Activated naive CD8-positive, alpha-beta T cell treated with anti-CD3 and anti-CD28 coated beads, Interleukin-2, amount 50 U/mL, for 16 hours (primary cell): Measurements from ENCODE around the gene CRELD1.
"Not testable (repeated sequence)": the region's sequence is repeated elsewhere in the genome, so short reads cannot be mapped to it uniquely, and the experiment has no call there.

Experiments used
- DNase-seq: peaks from one replicate; pipeline ENCODE4 v3.0.0-alpha.2; 2020; ENCODE audit warnings: low read depth, low spot score

CRELD1 gene, protein sequence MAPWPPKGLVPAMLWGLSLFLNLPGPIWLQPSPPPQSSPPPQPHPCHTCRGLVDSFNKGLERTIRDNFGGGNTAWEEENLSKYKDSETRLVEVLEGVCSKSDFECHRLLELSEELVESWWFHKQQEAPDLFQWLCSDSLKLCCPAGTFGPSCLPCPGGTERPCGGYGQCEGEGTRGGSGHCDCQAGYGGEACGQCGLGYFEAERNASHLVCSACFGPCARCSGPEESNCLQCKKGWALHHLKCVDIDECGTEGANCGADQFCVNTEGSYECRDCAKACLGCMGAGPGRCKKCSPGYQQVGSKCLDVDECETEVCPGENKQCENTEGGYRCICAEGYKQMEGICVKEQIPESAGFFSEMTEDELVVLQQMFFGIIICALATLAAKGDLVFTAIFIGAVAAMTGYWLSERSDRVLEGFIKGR

DNA sequence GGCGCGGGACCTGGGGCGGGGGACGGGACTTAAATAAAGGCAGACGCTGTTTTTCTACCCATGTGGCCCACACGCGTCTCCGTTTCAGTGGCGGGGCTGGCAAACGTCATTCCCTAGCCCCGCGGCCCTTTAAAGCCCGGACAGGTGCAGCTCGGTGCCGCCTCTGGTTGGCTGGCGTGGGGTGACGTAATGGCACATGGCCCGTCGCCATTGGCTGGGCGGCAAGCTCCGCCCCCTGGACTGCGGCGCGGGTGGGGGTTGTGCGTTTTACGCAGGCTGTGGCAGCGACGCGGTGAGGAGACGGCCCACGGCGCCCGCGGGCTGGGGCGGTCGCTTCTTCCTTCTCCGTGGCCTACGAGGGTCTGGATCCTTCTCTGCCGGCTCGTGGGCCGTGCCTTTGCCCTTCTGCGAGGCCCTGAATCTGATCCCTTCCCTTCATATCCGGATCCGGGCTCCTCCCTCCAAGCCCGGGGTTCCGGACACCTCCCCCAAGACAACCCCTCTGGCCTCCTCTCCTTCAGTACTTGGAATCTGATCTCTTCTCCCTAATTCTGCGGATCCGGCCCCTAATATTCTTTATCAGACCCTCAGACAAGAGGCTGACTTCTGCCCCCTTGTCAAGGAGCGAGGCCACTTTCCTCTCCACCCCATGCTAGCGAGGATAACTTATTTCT lies at the start of gene CRELD1:
TSS of gene CRELD1 (plus strand) at position 274 of the 674 bp plus-strand sequence. CDS start 605 bp downstream, outside the sequence.
- DNase-seq, result peak; percentile 91

DNA sequence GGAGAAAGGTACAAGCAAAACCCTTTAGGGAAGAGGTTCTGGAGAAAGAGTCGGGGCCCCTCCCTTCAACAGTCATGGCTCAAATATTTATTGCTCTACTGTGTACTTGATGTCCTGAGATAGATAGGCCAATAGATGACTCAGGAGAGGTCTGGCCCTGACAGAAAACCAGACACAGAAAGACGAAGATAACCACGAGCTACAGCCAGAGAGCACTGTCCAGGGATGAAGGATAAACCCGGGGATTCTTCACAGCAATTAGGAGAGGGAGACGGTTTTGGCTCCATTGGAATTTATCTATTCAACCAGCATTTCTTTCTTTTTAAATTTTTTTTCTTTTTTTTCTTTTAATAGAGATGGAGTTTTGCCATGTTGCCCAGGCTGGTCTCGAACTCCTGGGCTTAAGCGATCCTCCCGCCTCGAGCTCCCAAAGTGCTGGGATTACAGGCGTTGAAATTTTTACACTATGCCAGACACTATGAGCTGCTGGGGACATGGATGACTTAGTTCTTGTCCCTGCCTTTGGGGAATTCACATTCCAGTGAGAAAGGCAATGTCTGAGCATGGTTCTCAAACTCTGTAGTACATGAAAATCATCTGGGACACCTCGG lies 49.0 kb upstream of the CRELD1 start:
- no peak for DNase-seq

DNA sequence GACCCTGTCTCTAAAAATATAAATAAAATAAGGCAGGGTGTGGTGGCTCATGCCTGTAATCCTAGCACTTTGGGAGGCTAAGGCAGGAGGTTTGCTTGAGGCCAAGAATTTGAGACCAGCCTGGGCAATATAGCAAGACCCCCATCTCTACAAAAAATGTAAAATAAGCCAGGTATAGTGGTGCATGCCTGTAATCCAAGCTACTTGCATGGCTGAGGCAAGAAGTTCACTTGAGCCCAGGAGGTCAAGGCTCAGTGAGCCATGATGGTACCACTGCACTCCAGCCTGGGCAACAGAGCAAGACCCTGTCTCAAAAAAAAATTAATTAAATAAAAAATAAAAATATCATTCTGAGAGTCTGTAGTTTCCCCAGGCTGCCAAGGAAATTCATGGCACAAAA lies 47.3 kb upstream of the CRELD1 start:
- DNase-seq, result no peak

DNA sequence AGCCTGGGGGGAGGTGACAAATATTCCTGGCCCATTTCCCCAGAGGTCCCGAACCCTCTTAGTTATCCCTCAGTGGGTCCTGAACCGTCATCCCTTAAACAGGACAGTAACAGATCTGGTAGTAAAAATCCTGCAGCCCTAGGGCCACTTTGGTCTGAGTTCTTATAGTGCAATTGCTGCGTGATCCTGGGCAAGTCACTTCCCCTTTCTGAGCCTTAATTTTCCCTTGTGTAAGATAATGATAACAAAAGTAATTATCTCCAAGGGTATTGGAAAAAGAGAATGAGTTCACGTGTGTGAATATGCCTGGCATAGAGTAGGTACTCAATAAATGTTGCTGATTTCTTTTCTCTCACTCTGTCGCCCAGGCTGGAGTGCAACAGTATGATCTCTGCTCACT lies 46.2 kb upstream of the CRELD1 start:
- DNase-seq, result no peak

DNA sequence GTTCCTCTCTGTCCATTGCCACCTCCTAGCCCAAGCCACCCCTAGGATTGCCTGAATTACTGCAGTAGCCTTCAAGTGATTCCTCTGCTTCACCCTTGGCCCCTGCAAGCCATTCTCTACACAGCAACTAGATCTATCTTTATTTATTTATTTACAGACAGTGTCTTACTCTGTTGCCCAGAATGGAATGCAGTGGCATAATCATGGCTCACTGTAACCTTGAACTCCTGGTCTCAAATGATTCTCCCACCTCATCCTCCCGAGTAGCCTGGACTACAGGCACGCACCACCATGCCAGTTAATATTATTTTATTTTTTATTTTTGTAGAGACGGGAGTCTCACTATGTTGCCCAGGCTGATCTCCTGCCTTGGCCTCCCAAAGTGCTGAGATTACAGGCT lies 45.1 kb upstream of the CRELD1 start:
- no peak for DNase-seq

DNA sequence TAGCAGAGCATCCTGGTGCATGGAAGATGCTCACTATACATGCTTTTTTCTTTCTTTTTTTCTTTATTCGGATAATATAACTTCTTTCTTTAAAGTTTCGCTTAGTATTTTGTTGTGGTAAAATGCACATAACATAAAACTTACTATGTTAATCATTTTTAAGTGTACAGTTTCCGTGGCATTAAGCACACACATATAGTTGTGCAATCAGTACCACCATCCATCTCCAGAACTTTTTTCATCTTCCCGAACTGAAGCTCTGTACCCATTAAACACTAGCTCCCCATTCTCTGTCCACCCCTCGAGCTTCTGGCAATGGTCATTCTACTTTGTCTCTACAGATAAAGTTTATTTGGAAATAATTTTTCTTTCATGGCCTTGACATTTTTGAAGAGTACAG lies 44.2 kb upstream of the CRELD1 start:
- no peak for DNase-seq

DNA sequence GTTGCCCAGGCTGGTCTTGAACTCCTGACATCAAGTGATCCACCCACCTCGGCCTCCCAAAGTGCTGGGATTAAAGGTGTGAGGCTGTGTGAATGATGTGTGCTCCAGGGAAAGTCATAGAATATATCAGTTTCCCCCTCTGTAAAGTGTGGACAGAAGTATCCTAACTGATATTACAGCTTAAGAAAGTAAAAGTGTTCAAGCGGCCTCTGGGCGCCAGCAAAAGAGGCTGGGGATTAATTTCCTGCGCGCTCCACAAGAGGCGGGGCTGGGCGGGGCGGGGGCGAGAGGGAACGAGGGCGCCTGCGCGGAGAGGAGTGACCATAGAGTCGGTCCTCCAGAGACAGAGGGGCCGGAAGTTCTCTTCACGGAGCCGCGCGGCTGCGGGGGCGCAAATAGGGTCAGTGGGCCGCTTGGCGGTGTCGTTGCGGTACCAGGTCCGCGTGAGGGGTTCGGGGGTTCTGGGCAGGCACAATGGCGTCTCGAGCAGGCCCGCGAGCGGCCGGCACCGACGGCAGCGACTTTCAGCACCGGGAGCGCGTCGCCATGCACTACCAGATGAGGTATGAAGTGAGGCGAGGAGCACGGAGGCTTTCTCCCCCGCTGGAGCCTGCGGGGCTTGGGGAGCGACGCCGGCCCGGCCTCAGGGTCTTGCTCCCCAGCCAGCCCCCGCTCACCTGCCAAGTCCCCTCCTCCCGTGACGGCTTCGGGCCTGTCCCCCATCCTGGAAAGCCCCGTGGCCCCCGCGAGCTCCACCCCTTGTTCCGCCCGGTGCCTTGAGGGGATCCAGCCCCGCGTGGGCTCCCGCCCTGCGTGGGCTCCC lies 43.2 kb upstream of the CRELD1 start, which contains the start of gene JAGN1:
TSS of gene JAGN1 (plus strand) at position 362 of the 823 bp plus-strand sequence. CDS start at position 475, 113 bp downstream.
- DNase-seq, result peak; percentile 79

DNA sequence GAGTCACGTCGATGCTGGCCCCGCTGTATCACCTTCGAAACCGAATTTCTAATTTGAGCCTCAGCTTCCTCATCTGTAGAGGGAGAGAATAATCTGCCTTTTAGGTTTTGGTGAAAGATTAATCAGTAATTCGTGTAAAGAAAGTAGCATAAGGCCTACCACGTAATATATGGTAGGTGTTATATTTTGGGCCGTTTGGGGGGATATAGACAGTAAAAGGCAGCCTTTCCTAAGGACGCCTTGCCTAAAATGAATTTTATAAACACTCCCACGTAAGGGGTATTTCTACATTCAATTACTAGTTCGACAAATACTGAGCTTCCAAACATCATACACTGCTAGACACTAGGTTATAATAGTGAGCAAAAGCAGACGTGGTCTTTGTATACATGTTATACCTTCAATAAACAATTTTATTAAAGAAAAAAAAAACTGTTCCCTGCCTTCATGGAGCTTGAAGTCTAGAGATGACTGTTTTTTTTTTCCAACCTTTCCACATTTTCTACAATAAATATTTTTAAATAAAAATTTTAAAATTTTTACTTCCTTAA lies 42.5 kb upstream of the CRELD1 start:
- DNase-seq, result no peak

DNA sequence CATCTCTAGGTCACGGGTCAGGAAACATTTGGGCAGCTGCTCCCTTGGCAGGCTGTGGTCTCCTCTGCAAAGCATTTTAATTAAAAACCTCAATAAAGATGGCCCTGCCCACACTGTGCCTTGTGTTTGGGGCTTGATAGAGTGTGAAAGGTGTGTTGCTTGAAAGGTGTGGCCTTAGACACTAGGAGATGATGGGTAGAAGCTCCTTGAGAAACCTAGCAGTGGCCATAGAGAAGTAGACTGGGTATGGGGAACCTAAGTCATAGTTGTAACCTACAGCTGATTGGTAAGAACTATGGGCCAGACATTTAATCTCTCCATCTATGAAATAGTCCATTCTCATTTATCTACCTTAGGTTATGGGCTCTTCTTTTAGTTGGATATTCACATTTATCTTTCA lies 39.9 kb upstream of the CRELD1 start:
- DNase-seq, result no peak

DNA sequence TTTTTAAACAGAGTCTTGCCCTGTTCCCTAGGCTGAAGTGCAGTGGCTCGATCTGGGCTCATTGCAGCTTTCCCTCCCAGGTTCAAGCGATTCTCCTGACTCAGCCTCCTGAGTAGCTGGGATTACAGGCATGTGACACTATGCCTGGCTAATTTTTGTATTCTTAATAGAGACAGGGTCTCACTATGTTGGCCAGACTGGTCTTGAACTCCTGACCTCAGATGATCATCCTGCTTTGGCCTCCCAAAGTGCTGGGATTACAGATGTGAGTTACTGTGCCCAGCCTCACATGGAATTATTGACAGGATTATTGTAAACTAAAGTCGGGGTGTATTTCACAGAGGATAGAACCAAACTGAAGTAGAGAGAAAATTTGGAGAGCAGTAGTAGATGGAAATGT lies 37.9 kb upstream of the CRELD1 start:
- DNase-seq, result not testable (repeated sequence)

DNA sequence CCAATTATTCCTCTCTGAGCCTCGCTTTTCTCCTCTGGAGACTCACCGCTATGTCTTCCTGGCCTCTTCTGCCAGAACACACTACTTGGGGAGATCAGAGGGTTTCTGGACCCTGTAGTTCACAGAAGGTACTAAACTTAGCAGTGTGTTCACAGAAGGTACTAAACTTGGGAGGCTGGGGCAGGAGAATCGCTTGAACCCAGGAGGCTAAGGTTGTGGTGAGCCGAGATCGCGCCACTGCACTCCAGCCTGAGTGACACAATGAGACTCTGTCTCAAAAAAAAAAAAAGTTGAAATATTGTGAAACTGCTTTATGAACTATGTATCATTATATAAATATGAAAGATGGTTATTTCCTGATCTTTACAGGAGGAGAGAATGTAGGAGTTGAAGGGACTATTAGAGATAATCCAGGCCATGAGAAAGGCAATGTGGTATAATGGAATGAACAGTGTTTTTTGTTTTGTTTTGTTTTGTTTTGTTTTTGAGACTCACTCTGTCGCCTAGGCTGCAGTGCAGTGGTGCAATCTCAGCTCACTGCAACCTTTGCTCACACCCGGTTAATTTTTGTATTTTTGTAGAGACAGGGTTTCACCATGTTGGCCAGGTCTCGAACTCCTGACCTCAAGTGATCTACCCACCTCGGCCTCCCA lies 36.8 kb upstream of the CRELD1 start:
- DNase-seq, result not testable (repeated sequence)

DNA sequence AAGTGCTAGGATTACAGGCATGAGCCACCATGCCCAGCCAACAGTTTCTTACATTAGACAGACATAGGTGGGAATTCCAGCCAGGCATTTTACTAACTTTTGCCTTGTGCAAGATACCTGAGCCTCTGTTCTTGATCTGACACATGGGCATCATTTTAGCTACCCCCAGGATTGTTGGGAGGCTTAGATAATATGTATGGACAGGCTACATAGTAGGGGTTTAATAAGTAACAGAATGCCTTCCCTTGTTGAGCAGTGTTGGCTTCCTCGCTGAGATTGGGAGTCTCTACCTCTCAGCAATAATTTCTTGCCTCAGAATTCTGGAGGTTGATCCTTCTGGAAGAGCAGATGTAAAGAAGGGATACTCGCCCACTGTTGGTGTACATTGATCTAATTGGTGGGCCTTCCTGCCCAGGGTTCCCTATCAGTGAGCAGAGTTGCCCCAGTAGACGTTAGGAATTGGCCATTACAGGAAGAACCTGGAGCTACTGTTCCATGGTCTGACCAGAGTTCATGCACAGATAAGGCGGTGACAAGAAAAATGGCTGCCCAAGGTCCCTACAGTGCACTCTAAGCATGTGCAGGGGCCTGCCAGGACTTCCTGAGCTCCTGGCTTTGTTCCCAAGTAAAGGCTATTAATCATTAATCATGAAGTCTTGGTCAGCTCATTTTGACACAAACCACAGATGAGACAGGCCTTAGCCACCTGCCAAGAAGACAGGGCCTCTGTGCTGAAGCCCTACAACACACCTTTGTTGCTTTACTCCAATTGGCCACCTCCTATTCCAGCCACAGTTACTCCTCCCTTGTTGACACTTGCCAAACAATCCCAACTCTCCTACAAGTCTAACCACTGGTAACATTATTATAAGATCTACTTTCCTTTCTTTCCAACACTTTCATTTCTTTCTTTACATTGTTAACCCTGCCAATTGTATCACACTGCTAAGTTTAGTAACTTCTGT lies 35.9 kb upstream of the CRELD1 start:
- DNase-seq, result no peak

DNA sequence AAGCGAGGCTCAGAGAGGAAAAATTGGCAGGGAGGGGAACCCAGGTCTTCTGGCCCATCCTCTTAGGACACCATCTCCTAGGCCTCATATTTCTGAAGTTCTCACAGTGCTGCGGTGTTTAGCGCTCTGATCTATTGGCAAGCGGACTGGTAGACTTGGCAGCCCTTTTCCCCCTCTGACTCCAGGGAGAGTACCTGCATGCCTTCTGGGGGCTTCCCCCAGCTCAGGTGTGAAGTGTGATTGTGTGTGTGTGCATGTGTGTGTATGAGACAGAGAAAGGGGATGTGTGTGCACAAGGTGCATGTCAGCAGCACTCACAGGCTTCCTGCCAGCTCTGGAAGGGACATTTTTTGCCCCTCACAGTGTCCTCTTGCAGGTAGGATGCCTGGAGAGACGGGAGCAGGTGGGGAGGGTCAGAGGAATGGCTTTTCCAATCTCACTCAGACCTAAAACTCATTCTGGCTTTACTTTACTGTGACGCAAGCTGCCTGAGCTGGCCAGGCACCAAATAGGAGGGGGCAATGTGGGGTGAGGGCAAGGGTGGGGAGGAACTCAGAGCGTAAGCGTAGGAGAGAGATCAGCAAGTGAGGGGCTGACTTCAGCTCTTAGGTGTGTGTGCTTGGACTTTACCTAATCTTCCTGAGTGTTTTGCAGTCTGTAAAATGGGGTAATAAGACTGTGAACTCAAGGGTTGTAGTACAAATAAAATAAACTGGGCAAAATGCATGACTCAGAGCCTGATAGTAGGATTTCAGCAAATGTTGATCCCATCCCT lies 35.0 kb upstream of the CRELD1 start:
- no peak for DNase-seq

DNA sequence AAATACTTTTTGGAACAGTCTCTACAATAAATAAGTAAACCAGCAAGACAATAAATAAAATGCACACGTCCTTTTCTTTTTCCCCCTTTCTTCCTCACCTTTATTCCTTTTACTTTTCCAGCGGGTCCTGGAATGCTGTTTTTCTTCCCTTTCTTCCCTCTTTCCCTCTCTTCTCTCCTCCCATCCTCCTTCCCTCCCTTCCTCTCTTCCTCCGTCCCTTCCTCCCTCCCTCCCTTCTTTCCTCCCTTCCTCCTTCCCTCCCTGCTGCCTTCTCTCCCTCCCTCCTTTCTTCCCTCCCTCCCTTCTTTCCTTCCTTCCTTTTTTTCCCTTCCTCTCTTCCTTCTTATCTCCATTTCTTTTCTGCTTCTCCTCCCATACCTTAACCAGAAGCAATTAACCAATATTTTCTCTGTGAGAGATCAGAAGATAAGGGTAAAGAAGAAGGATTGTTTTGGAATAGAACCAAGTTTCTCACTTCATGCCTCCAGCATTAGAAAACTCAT lies 34.3 kb upstream of the CRELD1 start:
- no peak for DNase-seq

DNA sequence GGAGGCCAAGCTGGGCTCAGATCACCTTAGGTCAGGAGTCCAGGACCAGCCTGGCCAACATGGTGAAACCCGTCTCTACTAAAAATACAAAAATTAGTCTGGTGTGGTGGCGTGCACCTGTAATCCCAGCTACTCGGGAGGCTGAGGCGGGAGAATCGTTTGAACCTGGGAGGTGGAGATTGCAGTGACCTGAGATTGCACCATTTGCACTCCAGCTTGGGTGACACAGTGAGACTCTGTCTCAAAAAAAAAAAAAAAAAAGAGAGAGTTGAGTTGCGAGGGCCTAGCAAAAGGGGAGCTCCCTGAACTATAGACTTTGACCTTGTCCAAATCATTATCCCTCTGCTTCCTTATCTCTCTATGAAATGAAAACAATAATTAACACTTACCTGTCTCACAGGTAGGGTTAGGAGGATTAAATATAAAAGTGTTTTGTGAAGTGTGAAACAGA lies 32.6 kb upstream of the CRELD1 start:
- DNase-seq, result not testable (repeated sequence)

DNA sequence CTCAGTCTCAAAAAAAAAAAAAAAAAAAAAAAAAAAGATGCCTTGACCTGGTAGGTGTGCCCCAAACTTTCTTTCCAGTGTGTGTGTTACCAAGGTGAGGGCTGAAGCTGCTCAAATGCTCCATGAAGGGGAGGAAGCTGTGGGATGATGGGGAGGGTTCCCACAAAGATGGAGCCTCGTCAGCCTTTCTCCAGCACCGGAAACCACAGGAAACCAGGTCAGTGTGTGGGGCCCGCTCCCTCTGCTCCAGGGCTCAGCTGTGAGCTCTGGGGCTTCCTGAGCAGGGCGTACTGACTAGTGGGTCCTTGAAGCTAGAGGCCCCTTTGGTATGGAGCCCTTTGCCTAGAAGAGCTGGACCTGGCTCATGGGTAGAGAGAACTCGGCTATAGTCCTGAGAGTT lies 31.7 kb upstream of the CRELD1 start:
- DNase-seq, result no peak

DNA sequence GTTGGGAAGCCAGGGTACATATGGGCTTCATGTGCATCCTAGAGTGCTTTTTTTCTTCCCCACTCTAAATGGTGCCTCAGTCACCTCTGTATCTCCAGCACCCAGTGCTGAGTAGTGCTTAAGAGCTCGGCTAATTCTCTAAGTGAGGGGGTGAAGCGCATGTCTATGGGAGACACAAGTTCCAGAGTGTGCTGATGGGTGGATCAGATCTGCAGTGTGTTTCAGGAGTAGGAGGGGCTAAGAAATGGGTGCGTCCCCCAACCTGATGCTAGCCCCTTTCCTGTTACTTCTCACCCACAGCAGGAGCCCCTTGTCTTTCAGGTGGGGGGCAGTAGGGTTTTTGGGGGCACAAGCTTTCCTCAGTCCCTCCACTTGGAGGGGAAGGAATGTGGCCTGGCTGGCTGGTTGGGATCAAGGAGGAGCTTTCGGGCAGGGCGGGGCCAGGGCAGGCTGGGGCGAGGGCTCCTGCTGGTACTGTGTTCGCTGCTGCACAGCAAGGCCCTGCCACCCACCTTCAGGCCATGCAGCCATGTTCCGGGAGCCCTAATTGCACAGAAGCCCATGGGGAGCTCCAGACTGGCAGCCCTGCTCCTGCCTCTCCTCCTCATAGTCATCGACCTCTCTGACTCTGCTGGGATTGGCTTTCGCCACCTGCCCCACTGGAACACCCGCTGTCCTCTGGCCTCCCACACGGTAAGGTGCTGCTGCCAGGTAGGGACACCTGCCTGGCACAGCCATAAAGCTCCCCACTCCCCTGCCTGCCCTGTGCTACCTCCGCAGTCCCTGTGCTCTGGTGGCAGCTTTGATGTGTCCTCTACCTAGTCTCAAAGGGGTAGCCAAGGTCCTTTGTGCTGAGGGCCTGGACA lies 31.0 kb upstream of the CRELD1 start, which contains the start of gene IL17RE:
TSS of gene IL17RE (plus strand) at position 477 of the 866 bp plus-strand sequence. CDS start at position 562, 85 bp downstream.
- no peak for DNase-seq
